Measurements from ENCODE around the gene SYCE3.
A peak's percentile ranks its signal among the peaks of the same experiment; 100 is the strongest.
"Not testable (repeated sequence)": the region's sequence is repeated elsewhere in the genome, so short reads cannot be mapped to it uniquely, and the experiment has no call there.

SYCE3 gene, protein sequence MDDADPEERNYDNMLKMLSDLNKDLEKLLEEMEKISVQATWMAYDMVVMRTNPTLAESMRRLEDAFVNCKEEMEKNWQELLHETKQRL

GRCh38 chr22:50562523-50563412 lies at the start of gene SYCE3:
TSS of gene SYCE3 (minus strand) at chr22:50562919. CDS start at chr22:50556405, 6,514 bp downstream.
- DNase-seq: peak; percentile 92 to 99 (median 98)
- intact Hi-C loops (cut with DNase I): no loop called here

DNA sequence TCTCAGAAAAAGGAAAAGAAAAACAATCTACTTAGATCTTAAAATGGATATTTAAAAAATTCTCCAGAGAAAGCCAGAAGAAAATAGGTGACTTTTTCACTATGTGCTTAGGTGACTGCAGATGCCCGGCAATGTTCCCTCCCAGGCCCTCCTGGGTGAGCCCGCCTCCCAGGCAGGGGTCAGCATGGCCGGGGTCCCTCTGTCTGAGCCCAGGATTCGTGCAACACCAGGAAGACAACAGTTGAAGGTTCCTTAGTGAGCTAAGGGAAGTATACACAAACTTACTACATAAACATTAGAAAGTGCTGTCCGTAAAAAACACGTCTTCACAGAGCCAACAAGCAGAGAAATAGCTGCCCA lies 49.4 kb upstream of the SYCE3 start:
- intact Hi-C loops (cut with DNase I): no loop called here
- DNase-seq: peak in 3 of 42 donors; percentile 3 to 22 (median 13)

GRCh38 chr22:50611341-50612060 lies 48.8 kb upstream of the SYCE3 start:
- DNase-seq: peak in 4 of 42 donors; percentile 7 to 31 (median 18)
- intact Hi-C loops (cut with DNase I): no loop called here

DNA sequence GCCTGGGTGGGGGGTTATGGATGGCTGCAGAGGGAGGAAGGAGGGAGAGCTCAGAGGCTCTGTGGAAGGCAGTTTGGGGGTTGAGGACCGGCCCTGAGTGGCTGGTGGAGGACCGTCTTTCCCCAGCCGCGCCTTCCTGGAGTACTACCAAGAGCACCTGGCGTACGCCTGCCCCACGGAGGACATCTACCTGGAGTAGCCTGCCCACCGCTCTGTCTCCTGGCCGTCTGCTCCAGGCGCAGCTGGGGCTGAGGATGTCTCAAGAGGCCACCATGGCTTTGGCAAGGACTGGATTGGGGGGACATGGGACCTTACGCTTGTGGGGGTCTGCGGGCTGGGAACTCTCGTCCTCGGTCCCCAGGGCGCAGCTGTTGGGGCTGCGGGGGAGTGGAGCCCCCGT lies 47.9 kb upstream of the SYCE3 start:
- intact Hi-C loops (cut with DNase I): no loop called here
- peak in 2 of 42 donors; percentile 2 to 13 for DNase-seq

DNA sequence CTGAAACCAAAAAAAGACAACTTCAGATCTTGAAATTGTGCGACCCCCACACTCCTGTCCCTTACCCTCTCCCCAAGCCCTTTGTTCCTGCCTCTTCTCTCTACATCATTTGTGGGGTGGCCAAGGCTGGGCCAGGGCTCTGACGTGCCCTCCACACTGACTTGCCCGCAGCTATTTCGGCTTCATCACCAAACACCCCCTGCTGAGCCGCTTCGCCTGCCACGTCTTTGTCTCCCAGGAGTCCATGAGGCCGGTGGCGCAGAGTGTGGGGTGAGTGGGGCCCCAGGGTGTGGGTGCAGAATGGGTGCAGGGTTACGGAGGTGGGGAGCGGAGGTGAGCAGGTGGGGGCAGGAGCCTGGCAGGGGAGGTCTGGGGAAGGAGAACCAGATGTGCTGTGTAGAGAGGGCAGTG lies 47.3 kb upstream of the SYCE3 start:
- DNase-seq: peak in 3 of 42 donors; percentile 11 to 25 (median 16)
- intact Hi-C loops (cut with DNase I): no loop called here

- DNase-seq: peak in 2 of 42 donors; percentile 10 to 13
- intact Hi-C loops (cut with DNase I): no loop called here
Observed at GRCh38 chr22:50609599-50609998, 46.9 kb upstream of the SYCE3 start.

DNA sequence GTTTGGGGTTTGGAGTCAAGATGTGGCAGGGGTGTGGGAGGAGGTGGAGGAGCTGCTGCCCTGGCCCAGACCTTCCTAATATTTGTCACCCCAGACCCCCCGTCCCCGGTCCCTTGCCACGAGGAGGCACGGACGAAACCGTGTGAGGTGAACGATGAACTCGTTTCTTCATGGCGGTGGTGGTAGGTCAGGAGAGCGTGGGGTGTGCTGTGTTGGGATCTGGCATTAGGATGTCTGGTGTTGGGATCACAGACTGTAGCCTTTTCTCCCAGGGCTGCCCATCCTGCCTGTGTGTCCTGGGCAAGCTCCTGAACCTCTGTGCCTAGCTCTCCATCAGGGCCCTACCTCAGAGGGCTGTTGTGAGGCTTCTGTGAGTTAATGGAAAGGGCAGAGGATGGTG lies 46.3 kb upstream of the SYCE3 start:
- peak in 2 of 42 donors; percentile 14 to 20 for DNase-seq

GRCh38 chr22:50608058-50608840 lies 45.5 kb upstream of the SYCE3 start:
- peak in 2 of 42 donors; percentile 3 to 18 for DNase-seq
- intact Hi-C loops (cut with DNase I): not testable (repeated sequence)

More for the DNA sequence above, 46.3 kb upstream of the SYCE3 start:
- intact Hi-C loops (cut with DNase I): no loop called here

GRCh38 chr22:50607659-50608020 lies 44.9 kb upstream of the SYCE3 start:
- intact Hi-C loops (cut with DNase I): no loop called here
- peak in 2 of 42 donors; percentile 13 to 19 for DNase-seq

GRCh38 chr22:50606946-50607658 lies 44.4 kb upstream of the SYCE3 start:
- intact Hi-C loops (cut with DNase I): no loop called here

GRCh38 chr22:50606165-50606945 lies 43.6 kb upstream of the SYCE3 start:
- peak in 1 of 42 donors; percentile 3 for DNase-seq
- intact Hi-C loops (cut with DNase I): no loop called here

More at GRCh38 chr22:50606946-50607658, 44.4 kb upstream of the SYCE3 start:
- peak in 1 of 42 donors; percentile 16 for DNase-seq

- intact Hi-C loops (cut with DNase I): no loop called here
- peak in 2 of 42 donors; percentile 5 to 20 for DNase-seq
Observed at GRCh38 chr22:50605613-50606074, 42.9 kb upstream of the SYCE3 start.

GRCh38 chr22:50605002-50605612 lies 42.4 kb upstream of the SYCE3 start:
- intact Hi-C loops (cut with DNase I): no loop called here
- peak in 2 of 42 donors; percentile 5 to 18 for DNase-seq

DNA sequence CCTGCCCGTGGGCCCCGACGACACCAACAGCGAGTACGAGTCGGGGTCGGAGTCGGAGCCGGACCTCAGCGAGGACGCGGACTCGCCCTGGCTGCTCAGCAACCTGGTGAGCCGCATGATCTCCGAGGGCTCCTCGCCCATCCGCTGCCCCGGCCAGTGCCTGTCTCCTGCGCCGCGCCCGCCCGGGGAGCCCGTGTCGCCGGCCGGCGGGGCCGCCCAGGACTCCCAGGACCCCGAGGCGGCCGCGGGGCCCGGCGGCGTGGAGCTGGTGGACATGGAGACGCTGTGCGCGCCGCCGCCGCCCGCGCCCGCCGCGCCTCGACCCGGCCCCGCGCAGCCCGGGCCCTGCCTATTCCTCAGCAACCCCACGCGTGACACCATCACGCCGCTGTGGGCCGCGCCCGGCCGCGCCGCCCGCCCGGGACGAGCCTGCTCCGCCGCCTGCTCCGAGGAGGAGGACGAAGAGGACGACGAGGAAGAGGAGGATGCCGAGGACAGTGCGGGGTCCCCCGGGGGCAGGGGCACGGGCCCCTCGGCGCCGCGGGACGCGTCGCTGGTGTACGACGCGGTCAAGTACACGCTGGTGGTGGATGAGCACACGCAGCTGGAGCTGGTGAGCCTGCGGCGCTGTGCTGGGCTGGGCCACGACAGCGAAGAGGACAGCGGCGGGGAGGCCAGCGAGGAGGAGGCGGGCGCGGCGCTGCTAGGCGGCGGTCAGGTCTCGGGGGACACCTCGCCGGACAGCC lies 41.7 kb upstream of the SYCE3 start:
- intact Hi-C loops (cut with DNase I): no loop called here
- peak in 1 of 42 donors; percentile 16 for DNase-seq

GRCh38 chr22:50603511-50604255 lies 41.0 kb upstream of the SYCE3 start:
- peak in 2 of 42 donors; percentile 4 to 22 for DNase-seq
- intact Hi-C loops (cut with DNase I): no loop called here

DNA sequence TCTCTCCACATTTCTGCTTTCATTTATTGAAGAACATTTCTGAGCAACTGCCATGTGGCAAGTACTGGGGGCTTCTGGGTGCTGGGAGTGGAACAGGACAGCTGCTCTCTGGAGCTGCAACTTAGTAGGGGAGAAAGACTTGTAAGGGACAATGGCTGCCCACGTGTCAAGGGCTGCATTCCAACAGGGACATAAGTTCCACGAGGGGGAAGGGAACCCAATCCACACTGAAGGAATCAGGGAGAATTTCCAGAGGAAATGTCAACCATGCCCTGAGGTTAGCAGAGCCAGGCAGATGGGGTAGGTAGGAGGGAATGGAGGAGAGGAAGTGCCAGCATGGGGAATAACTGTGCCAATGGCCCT lies 39.6 kb upstream of the SYCE3 start:
- intact Hi-C loops (cut with DNase I): no loop called here
- DNase-seq: peak in 2 of 42 donors; percentile 4 to 30
